Amniotic stem cell (primary cell): ENCODE data around the gene TBC1D16.

Experiments used
- DNase-seq: peaks from one replicate; lab custom pipeline; 2025; lab: John Stamatoyannopoulos, UW

Gene TBC1D16, protein sequence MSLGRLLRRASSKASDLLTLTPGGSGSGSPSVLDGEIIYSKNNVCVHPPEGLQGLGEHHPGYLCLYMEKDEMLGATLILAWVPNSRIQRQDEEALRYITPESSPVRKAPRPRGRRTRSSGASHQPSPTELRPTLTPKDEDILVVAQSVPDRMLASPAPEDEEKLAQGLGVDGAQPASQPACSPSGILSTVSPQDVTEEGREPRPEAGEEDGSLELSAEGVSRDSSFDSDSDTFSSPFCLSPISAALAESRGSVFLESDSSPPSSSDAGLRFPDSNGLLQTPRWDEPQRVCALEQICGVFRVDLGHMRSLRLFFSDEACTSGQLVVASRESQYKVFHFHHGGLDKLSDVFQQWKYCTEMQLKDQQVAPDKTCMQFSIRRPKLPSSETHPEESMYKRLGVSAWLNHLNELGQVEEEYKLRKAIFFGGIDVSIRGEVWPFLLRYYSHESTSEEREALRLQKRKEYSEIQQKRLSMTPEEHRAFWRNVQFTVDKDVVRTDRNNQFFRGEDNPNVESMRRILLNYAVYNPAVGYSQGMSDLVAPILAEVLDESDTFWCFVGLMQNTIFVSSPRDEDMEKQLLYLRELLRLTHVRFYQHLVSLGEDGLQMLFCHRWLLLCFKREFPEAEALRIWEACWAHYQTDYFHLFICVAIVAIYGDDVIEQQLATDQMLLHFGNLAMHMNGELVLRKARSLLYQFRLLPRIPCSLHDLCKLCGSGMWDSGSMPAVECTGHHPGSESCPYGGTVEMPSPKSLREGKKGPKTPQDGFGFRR

DNA sequence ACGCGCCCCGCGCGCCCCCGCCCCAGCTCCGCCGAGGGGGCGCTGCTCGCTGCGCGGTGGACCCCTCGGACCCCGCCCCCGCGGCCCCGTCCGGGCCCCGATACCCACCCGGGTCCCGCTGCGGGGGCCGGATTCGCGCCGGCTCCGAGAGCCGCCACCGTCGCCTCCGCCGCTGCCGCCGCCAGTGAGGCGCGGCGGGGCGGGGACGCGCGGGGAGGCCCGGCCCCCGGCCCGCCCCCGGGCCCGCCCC is at the start of gene TBC1D16:
Gene TBC1D16, minus strand, starts transcription at position 186 of the 250 bp plus-strand sequence. CDS start 22,325 bp downstream, outside the sequence.
- no peak for DNase-seq

DNA sequence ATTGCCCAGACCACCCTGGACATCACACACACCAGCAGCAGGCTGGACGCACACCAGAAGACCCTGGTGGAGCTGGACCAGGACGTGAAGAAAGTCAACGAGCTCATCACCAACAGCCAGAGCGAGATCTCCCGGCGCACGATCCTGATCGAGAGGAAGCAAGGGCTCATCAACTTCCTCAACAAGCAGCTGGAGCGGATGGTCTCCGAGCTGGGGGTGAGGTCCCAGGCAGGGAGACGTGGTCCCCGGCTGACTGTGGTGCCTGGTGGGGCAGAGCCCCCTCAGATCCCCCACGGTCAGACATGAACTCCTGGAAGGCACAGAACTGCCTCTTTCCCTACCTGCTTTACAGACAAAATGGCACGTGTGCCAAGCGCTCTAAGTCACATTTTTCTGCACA is 49.1 kb upstream of the TBC1D16 start:
- DNase-seq: no peak

DNA sequence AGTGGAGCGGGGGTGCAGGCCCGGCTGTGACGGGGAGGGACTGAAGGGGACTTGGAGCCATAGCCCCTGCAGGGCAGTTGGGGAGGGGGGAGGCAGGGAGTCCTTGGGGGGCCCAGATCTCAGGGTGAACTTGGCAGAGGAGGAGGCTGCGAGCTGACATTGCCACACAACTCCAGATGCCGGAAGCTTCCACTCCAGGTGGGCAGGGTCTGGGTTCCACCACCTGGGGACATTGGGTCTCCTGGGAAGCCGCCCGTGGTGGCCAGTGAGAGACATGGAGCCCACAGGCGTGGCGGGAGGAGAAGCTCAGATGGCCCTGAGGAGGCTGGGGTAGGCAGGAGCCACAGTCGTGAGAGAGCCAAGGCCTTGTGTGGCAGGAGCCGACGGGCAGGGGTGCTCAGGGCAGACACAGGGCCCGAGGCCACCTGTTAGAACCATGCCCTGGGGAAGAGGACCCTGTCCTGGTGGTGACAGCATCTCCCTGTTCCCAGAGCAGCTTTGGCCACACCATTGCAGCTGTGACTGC is 47.5 kb upstream of the TBC1D16 start:
- DNase-seq: no peak

DNA sequence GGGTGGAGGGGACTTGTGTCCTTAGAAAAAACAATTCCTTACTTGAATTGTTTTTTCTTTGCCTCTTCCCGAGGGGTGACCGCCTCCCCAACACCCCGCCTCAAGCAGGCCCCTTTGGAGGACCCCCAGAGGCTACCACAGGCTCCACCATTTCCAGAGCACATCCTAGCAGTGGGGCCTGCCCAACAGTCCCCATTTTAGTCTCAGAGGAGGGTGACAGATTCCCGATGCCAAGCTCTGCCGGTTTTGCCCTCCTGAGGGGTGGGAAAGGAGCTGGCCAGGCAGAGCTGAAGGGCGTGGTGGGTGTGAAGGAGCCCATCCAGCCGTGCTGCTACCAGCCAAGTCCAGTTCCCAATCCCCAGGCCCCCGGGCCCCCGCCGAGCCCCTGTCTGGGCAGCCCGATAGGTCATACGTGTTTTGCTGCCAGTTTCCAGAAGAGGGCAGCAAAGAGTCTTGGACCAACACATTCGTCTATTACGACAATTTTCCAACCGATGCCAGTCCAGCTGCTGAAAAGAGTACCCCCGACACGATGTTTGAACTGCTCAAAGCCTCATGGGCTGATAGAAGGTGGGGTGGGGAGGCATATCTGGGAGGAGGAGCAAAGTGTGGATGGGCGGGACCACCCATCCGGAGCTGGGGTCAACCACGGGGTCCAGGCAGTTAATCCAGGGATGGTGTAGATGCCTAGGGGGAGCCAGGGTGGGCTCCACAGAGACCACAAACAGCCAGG is 46.9 kb upstream of the TBC1D16 start:
- peak; percentile 64 for DNase-seq

DNA sequence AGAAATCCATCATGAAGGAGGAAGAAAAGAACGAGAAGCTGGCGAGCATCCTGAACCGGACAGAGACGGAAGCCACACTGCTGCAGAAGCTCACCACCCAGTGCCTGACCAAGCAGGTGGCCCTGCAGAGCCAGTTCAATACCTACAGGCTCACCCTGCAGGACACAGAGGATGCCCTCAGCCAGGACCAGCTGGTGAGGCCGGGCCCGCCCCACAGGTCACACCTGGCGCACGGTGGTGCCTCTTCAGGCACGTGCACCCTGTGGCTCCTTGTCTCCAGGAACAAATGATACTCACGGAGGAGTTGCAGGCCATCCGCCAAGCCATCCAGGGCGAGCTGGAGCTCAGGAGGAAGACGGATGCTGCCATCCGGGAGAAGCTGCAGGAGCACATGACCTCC is 45.9 kb upstream of the TBC1D16 start:
- DNase-seq: no peak

DNA sequence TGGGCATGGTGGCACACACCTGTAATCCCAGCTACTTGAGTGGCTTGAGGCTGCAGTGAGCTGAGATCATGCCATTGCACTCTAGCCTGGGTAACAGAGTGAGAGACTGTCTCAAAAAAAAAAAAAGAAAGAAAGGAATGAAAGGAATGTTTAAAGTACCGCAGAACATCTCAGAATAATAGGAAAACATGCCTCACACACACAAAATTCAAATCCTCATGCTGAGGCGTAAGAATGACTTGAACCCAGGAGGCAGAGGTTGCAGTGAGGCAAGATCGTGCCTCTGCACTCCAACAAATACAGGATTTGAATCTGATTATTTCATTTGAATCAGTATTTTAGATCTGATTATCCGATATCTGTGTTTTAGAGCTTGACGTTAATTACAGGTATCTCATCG is 44.4 kb upstream of the TBC1D16 start:
- DNase-seq: no peak

DNA sequence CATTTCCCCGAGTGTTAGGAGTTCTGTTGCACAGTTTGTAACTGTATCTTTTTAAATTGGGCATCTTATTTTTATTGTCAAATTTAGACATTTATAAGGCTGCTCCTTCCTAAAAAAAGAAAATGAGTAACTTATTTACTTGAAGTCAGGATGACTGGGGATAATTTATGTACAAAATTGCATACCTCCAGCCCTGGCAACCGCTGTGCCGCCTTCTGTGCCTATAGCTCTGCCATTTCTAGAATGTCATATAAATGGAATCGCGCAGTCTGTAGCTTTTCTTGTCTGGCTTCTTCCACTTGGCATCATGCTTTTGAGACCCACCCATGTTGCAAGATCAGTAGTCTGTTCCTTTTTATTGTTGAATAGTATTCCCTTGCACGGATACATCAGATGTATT is 36.7 kb upstream of the TBC1D16 start:
- DNase-seq: no peak

DNA sequence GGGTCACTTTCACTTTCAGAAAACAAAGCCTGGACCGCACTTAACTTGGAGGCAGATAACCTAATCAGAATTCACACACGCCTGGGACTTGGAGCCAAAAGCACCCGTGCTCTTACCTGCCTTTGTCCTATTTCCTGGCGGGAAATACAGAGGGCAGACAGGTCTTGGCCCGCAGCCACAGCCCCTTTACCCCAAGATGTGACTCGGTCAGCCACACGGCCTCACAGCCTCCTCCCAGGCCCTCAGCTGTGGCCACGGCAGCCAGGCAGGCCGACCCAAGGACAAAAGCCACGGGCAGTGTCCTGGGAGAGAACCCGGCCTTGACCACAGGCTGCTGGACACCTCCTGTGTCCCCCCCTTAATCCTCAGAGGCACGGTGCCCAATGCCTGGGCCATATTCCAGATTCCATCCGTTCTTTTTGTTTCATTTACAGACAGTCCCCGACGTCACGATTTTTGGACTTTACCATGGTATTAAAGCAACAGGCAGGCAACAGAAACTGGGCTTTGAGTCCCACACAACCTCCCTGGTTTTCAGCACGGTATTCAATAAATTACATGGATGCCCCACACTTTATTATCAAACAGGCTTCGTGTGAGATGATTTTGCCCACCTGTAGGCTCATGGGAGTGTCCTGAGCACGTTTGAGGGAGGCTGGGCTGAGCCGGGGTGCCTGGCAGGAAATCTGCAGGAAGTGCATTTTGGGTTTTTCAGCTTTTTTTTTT is 35.6 kb upstream of the TBC1D16 start:
- no peak for DNase-seq

DNA sequence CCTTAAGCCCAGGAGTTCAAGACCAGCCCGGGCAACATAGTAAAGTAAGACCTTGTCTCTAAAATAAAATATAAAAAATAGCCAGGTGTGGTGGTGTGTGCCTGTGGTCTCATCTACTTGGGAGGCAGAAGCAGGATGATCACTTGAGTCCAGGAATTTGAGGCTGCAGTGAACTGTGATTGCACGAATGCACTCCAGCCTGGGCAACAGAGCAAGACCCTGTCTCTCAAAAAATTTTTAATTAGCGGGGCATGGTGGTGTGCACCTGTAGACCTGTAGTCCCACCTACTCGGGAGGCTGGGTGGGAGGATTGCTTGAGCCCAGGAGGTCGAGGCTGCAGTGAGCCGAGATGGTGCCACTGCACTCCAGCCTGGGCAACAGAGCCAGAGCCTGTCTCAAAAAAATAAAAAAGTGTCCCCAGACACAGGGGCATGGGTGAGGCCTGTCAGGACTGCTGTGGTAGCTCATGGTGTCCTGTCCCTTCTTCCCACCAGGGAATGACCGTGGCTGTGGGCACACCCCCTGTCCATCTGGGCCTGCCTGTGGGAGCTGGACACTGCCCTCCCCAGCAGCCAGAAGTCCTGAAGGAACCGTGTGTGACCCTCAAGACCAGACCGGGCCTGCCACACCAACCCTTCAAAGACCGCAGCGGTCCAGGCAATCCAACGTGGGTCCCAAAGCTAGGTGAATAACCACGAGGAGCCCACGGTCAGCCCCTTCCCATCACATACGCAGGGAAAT is 34.9 kb upstream of the TBC1D16 start:
- no peak for DNase-seq

DNA sequence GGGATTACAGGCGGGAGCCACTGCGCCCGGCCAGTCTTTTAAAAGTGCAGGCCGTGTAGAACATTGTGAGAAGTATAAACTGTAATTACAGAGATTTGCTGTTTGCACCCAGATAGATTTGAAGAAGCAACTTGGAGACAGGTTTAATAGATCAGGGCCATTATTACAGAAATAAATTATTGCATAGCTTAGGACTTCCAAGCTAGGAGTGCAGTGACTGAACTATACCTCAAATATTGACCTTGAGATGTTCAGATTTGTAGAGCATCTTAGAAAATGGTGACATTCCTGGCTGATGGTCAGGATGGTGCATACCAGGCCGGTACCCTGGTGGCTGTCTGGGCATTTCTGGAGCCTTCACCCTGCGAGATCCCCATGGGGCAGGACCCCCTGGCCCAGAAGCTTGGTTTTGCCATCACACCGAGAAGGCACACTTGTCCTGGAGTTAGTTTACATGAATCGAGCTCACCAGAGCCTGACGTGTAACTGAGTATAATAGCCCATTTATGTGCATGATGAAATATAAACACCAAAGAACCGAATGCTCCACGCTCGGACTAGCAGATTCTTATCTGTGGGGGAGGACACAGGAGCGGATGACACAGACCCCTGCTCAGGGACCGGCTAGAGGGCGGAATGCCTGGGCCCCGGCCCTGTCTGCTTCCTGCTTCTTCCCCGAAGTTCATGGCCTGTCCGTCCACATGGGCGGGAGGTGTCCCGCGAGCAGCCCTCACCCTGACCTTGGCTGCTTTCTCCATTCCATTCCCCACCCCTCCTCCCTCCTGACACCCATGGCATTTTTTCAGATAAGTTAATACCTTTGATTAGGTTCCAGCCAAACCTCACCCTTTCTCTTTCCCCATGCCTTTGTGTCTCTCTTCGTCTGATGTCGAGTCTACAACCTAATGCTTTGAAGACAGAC is 32.9 kb upstream of the TBC1D16 start:
- no peak for DNase-seq

DNA sequence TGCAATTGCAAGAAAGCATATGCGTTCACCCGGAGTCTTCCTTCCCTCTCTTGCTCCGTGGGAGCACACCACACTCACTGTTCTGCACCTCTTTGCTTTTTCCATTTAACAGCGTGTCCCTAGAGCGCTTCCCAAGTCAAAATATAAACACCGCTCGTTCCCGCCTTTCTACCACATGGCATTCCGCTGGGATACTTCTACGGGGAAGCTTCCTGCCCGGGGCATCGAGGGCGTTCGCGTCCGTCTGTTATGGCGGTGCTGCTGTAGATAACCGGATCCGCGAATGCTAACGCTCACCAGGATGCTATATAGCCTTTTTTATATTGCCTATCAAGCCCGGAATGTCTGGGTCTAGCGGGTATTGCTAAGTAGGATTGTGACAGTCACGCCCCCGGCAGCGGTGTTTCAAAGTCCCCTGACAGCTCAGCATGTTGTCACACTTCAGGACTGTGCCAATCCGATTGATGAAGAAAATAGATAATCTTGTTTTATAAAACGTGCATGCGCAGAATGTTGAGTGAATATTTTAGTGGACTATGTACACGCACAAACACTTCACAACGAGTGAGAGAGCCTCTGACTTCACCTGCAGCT is 31.8 kb upstream of the TBC1D16 start:
- DNase-seq: no peak

DNA sequence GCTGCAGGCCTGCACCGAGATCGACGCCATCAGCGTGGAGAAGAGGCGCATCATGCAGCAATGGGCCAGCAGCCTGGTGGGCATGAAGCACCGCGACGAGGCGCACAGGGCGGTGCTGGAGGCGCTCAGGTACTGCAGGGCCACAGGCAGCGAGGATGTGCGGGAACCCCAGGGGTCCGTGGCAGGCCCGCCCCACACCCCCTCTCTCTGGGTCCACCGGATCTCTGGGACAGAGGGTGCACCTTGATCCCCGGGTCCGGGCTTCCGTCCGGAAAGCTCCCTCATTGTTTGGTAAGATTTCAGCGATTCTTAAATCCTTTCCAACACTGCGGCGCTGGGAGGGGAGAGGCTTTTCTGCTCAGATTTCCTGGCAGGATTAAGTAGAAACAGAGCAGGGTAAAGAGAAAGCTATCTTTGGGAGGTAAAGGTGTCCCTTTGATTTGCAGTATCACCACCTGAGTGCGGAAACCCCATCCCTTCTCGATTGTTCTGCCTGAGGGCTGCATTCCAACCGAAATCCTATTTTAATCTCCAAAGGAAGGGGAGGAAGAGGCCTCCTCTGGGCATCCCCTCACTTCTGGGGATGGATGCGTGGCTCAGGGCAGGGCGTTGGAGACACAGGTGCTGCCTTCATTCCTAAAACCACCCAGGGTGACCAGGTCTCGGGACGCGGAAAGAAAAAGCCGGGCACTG is 30.0 kb upstream of the TBC1D16 start:
- no peak for DNase-seq

DNA sequence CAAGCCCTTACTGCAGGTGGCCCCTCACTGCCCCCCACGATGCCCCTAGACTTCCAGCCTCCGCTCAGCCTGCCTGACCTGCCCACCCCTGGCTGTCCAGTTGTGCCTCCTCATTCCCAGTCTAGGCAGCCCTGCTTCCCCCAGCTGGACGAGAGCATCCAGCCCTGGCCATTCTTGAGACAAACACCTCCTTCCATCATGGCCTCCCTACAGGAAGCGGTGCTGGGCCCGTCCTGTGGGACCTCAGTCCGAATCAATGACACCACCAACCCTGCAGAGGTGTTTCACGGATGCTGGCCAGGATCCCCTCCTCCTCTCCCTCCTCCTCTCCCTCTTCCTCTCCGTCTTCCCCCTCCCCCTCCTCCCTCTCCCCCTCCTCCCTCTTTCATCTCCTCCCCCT is 29.0 kb upstream of the TBC1D16 start:
- no peak for DNase-seq

DNA sequence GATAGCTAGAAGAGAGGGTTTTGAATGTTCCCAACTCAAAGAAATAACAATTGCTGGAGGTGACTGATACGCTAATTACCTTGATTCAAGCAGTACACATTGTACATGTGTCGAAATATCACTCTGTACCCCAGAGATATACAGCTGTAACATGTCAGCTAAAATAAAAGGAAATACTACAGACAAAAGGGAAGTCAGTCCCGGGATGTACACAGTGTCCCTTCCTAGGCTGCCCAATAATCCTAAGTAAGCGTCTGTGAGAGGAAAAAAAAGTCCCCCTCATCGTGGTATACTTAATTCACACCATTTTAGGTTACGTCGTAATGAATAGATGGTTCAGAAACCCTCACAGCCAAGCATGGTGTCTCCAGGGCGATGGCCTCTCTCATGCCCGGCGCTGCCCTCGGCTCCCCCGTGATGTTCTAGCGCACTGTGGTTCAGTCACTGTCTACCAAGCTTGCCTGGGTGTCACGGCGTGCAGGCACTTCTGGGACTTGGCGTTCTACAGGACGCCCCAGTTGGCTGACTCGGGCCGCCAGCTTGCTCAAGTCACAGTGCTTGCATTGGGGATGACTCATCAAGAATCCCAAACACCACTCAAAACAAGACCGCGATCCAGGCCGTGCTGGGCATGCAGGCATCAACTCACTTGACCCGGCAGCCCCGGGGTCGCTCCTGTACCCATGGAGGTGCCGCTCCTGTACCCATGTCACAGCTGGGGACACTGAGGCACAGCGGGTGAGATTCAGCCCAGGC is 28.3 kb upstream of the TBC1D16 start:
- no peak for DNase-seq

DNA sequence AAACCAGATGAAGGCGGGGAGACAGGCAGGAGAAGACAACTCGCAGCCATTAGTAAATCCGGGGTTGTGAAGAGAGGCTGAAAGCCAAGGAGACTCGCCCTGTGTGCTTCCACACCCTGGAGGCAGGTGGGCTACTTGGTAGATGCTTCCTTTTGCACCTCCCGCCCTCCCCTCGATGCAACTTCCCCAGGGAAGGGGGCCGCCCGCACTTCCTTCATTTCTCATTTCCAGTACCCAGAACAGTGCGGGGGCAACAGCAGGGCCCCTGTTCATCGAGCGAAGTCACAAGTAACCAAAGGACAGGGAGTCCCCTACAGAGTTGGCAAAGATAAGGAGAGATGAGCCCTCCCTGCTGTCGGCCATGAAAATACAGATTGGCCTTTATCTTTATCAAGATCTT is 25.7 kb upstream of the TBC1D16 start:
- no peak for DNase-seq

DNA sequence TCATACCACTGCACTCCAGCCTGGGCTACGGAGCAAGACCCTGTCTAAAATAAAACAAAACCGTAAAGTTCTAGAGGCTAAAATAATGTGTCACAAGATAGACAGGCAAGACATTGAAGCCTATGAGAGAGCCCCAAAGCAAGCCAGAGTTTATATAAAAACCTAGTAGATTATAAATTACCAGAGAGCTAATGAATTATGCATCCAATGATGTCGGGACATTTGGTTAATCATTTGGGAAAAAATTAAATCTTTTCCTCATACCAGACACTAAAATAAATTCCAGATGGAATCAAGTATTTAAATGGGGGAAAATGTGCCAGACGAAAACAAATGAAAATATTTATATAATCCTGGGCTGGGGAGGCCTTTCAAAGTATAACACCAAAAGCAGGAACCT is 25.0 kb upstream of the TBC1D16 start:
- DNase-seq: no peak

DNA sequence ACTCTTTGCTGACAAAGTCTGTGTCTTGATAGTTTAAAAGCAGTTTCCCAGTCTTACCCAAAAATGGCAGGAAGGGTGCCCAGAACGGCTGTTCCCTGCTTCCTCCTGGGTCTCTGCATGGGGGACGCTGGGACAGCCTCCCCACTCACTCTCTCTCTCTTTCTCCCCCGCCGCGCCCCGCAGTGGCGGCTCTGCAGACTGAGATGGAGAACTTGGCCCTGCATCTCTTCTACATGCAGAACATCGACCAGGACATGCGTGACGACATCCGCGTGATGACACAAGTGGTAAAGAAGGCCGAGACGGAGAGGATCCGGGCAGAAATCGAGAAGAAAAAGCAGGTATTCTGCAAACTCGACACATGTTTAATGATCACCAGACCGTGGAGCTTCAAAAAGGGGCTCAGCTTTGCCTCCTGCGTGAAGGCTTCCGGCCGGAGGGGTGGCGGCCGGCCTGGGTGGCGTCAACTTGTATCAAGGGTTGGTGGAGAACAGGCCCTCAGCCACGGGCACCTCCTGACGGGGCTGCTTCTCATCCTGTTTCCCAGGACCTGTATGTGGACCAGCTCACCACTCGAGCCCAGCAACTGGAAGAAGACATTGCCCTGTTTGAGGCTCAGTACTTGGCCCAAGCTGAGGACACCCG is 22.8 kb upstream of the TBC1D16 start:
- DNase-seq: no peak

DNA sequence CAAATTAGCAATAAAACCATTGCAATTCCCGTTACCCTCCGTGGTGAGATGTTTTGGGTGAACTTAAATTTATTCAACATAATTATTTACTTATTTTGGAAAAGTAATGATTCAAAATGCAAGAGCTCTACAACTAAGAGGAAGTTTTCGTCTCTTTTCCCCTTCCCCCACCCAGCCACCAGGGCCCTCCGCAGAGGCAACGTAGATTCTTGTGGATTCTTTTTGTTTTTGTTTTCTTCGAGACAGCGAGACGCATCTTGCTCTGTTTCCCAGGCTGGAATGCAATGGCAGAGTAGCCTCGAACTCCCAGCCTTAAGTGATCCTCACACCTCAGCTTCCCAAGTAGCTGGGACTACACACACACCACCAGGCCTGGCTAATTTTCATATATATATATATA is 19.9 kb upstream of the TBC1D16 start:
- DNase-seq: no peak
